OCI-LY7 (cell line): ENCODE data around the gene RAD51B.

ENCODE experiments used
- CTCF ChIP-seq: fragments of 200-600 bp; sonication (generic); conservative IDR thresholded peaks from 2 replicates; pipeline ENCODE4 v1.5.1; 2014; ENCODE audit warnings: mild to moderate bottlenecking, antibody characterized with exemption, low read length, moderate library complexity, mixed read lengths
- EZH2phosphoT487 ChIP-seq: fragments of 200-600 bp; sonication (generic); IDR thresholded peaks from 2 replicates; pipeline ENCODE4 v1.6.1; 2018; ENCODE audit warnings: low read depth, borderline replicate concordance, mild to moderate bottlenecking, mixed run types, antibody characterized with exemption, low read length, moderate library complexity, mixed read lengths

- TF ChIP-seq CTCF (no peak), EZH2phosphoT487 (no peak)
These were observed 736.7 kb downstream of the RAD51B start for GRCh38 chr14:68556253-68556652.
